DMS153 treated with DMSO at 0.1 percent for 48 hours (cell line): ENCODE data around the gene MVD.

Experiments
- DNase-seq: peaks from one replicate; lab custom pipeline; 2025; ENCODE audit not compliant: unreplicated experiment; lab: John Stamatoyannopoulos, UW

MVD gene

DNA sequence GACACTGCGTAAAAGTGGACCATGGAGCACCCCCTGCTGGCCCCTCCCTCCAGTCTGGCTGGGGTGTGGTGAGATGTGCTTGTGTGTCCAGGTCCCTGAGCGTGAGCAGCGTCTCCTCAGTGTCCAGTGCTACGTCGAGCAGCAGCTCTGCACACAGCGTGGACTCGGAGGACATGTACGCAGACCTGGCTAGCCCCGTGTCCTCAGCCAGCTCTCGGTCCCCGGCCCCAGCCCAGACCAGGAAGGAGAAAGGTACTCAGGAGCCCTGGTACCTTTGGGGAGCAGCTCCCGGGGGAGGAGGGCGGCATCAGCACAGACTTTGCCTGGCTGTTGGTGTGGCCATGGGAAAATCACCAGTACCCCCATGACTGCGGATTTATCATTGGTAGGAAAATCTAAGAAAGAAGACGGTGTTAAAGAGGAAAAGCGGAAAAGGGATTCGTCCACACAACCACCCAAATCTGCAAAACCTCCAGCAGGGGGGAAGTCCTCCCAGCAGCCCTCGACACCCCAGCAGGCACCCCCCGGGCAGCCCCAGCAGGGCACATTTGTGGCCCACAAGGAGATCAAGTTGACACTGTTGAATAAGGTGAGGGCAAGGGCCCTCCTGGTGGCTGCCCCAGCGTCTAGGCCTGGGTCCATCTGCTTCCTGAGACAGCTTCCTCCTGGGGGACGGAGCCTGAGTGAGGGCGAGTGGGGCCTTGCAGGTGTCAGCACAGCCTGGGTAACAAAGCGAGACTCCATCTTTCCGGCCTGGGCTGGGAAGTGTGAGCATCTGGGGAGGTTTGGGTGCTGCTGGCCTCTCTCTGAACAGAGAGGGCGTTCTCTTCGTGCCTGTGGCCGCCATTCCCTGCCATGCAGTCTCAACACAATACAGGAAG lies 35.1 kb downstream of the MVD start:
- DNase-seq = no peak

DNA sequence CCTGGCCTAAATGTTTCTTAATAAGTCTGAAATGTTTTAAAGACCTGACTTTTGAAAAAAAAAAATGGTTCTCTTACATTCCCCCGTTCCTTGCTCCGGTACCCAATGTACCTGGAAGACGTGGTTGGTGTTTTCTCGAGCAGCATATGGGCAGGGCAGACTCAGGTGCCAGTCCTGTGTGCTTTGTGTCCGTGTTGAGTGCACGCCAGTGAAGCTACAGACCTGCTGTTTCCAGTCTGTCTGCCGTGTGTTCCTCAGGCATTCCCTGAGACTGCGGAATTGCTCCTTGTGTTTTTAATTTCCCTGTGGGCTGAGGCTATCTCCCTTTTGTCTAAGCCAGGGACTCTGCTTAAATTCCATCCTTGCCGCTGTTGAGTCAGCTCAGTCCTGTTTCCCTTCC lies 36.2 kb downstream of the MVD start:
- no peak for DNase-seq

DNA sequence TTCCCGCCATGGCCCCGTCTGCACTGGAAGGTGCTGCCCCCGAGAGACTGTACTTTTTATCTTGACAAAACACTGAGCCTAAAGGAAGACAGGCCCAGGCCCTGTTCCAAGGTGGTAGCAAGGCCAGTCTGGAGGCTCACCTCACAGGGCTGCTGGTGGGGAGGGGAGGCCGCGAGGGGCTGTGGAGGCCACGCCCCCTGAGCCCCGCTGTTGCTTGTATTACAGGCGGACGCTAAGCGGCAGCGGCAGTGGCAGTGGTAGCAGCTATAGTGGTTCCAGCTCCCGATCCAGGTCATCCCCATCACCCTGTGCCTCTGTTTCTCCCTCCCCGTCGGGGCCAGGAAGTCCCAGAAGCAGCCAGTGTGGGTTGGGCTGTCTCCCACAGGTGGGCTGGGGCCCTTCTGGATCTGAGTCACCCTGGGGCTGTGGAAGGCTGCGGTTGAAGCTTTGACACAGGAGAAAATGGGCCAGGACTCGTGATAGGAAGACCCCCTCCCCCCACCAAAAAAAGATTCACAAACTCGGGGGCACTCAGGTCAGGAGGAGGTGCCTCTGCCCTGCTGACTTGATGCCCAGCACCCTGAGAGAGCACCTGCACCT lies 37.8 kb downstream of the MVD start:
- DNase-seq = no peak

- no peak for DNase-seq
Measured at GRCh38 chr16:88624481-88624880, 38.4 kb downstream of the MVD start.

DNA sequence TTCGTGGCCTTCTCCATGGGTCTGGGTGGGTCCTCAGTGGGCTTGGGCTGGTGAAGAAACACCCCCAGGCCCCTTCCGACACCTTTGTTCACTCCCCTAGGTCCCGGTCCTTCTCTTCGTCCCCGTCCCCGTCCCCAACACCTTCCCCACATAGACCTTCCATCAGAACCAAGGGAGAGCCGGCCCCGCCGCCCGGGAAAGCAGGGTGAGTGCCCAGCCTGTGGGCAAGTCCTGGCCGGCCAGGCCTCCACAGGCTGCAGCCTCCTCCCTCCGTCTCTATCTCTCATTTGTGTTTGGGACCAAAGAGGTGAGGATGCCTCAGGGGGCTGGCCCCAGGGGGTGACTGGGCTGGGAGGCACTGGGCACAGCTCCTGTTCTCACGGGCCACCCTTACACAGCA lies 39.0 kb downstream of the MVD start:
- no peak for DNase-seq

DNA sequence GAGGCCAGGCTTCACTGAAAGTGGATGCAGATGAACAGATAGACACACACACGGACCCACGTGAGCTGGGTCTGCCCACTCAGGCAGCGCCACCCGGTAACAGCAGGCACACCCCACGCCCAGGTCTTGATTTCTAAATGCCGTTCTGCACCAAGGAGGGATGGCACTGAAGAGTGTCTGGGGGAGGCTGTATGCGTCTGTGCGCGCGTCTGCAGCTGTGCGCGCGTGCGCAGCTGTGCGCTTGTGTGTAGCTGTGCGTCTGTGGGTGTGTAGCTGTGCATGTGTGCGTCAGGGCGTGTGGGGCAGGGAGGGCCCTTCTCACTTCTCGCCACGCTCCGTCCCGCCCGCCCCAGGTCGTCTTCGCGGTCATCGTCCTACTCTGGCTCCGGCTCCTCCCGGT lies 40.0 kb downstream of the MVD start:
- DNase-seq = no peak

- DNase-seq = no peak
Measured at GRCh38 chr16:88622125-88622524, 40.8 kb downstream of the MVD start.

- no peak for DNase-seq
Measured at GRCh38 chr16:88619859-88620815, 42.8 kb downstream of the MVD start.

GRCh38 chr16:88618956-88619667 lies 43.8 kb downstream of the MVD start:
- DNase-seq = no peak

DNA sequence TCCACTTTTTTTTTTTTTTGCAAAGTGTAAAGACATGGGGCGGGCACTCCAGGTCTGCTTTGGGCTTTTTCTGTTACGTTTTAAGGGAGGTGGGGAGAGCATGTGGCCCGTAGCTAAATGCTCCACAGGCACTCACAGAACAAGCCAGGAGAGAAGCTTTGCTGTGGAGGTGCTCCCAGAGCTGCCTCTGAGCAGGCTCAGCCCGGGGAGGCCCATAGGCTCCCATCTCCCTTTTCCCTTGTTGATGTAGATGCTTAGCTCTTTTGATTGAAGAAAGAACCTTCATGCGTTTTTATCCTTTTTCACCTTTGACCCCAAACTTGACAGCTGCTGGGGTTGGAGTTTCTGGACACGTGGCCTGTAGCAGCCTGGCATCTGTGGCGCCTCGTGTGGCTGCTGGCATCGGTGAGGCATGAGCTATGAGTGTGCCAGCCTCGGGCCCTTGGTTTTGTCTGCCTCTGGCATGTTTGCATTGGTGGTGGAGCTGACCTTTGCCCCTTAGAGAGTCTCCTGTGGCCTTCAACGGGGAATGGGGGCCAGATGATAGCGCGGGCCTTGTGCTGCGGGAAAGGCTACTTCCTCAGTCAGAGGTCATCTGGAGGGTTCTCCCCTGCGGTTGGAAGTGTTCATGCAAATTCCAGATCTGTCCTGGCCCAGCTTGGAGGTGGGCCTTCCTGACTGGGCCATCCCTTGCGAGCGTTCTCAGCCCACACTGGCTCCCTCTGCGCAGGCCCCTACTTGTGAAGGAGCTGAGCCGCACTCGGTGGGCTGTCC lies 44.5 kb downstream of the MVD start:
- DNase-seq = no peak

GRCh38 chr16:88617268-88618031 lies 45.4 kb downstream of the MVD start:
- peak; percentile 81 for DNase-seq

DNA sequence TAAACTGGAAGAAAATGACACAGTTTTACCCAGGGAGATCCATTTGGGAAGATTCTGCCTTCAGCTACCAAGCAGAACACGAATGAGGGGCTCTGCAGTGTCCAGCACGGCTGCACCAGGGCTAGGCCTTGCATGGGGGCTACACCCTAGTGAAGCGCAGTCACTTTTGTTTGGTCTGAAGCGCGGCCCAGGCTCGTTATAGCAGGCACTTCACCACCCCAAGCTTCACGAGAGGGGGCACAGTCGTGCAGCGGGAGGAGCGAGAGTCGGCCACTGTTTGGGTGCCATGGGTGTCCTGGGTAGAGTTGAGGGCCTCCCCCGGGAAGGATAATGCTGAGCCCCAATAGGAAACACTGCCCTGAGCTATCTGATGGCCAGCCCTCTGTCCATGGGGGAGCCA lies 46.2 kb downstream of the MVD start:
- DNase-seq = no peak

DNA sequence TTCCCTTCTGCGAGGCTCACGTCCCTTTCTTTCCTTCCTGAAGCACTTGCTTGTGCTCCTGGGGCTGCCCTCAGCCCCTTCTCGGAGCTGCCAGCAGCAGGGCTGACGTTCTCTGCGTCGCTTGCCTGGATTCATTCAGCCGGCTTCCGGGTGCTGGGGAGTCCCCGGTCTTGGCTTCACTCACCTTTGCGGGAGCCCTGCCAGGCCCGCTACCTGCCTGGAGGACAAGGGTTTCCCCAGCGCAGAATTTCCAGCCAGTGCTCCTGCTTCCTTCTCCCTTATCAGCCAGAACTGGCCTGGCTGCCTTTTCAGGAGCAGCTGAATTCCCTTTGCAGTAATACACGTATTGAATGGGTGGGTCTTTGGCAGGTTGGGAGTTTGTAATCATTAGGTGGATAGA lies 46.6 kb downstream of the MVD start:
- DNase-seq = peak; percentile 35

DNA sequence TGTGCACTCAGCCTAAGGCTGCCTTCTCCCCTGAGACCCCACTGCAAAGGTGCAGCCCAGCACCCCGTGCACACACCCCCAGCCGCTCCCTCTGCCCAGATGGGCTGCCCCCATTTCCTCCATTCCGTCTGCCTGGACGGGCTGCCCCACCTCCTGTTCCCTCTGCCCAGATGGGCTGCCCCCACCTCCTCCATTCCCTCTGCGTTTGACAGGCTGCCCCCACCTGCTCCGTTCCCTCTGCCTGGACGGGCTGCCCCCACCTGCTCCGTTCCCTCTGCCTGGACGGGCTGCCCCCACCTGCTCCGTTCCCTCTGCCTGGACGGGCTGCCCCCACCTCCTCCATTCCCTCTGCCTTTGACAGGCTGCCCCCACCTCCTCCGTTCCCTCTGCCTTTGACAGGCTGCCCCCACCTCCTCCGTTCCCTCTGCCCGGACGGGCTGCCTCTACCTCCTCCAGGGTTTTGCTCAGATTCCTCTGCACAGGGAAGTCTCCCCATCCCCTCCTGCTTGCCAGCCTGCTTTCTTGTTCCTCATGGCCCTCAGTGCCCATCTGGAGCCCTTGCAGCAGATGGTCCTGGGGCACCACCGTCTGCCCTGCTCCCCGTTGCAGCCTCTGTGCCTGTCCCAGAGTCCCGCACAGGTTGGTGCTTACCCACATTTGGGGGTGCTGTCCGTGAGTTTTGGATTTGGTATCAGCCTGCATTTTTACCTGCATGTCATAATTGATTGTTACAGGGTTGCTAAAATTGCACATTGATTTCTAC lies 47.9 kb downstream of the MVD start:
- DNase-seq = no peak

DNA sequence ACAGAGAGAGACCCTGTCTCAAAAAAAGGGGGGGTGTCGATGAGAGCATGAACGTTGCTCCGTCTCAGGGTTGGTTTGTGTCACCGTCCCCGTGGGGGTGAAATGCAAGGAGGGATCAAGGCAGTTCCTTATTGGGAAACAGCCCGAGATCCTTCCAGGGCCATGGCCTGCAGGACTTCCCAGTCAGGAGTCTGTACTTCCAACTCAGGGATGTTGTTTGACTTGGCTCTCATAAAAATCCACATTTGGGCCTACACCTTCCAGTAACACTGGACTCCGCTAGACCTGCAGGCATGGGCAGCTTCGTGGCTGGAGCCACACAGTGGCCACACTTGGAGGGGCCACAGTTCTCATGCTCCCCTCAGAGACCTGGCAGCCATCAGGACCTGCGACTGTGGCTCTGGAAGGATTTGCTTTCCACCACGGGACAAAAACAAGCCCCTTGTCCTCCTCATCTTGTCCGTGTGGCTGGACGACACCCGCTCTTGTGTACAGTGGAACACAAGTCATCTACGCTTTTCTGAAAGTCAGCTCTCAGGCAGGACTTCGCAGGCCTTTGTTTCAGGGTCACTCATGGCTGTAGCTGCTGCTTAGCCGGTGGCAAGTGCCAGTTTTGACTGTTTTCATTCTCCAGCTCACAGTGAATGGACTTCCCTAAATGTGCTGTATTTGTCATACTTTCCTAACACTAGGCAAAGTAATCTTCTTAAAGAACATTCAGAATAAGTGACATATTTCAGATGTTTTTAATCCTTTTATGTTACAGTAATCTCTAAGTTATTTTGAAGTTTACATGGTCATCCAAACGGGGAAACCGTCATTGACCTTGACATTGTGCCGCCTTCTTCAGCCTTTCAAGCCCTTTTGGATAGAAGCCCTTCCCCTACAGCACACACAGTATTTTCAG lies 48.7 kb downstream of the MVD start:
- DNase-seq = no peak

DNA sequence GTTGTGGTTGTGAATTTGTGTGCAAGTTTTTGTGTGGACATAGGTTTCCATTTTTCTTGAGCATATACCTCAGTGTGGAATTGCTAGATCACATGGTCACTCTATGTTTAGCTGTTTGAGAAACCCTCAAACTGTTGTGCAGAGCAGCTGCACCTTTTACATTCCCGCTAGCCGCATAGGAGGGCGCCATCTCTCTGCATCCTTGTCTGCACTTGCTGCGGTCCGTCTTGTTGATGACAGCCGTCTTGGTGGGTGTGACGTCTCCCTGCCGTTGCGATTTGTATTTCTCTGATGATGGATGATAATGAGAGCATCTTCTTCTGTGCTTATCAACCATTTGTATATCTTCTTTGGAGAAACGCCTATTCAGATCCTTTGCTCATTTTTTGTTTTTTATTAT lies 49.6 kb downstream of the MVD start:
- no peak for DNase-seq

DNA sequence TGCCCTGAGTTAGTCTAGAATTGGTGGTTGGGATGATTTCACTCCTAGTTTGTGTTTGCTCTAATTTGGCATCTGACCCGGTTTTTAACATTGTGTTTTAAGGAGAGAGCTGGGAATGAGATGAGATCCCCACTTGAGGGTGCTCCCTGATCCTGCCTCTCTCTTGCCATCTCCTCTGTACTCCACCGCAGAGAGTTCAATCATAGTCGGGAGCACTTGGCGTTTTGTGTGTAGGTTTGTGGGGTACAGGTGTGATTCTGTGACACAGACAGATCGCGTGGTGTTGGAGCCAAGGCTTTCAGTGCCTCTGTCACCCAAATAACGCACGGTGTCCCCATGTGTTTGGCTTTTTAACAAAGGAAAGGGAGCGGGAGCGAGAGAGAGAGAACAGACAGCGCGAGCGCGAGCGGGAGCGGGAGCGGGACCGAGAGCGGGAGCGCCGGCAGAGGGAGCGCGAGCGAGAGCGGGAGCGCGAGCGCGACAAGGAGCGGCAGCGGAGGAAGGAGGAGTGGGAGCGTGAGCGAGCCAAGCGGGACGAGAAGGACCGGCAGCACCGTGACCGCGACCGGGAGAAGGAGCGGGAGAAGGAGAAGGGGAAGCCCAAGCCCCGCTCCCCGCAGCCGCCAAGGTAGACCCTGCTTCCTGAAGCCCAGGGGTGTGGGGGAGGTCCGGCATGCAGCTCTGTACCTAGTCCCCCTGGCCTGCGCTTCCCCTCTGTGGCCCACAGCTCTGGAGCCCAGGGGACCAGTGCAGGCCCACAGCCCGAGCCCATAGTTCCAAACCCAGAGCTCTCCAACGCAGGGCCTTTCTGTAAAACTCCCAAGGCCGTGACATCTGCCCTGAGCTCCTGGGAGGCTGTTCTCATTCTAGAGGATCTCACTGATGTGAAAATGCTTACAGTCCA lies 51.7 kb downstream of the MVD start:
- no peak for DNase-seq
